Measurements from ENCODE around the gene SLC7A5. TPM values are rescaled to one million over a fixed set of nuclear protein-coding genes. Genes with fewer than 3 reads are reported as not detected.

SLC7A5 gene
- total RNA-seq, 1 donor from 2014 or later: 169 TPM

GRCh38 chr16:87822108-87822970, 47.0 kb downstream of the SLC7A5 start:
- no peaks in the 10 kb centered on the region for H3K36me3 ChIP-seq (ENCODE audit: control insufficient read depth, insufficient read depth, low read length)
- DNase-seq (ENCODE audit: low read depth) (no peak), FAIRE-seq (no peak)
- no peaks in the 10 kb centered on the region for H3K27me3 ChIP-seq (ENCODE audit: control insufficient read depth, insufficient read depth, low read length)
- TF ChIP-seq CTCF (IDR thresholded peaks at IDR 0.05; ENCODE audit: insufficient read depth, low read length, severe bottlenecking): no peak
- no peak overlapping the region for H3K4me3 ChIP-seq (ENCODE audit: low read depth, low read length)

GRCh38 chr16:87821376-87822107, 47.8 kb downstream of the SLC7A5 start:
- Histone ChIP-seq H3K4me3 (ENCODE audit: low read depth, low read length) (no peak overlapping the region), H3K27me3 (ENCODE audit: control insufficient read depth, insufficient read depth, low read length) (no peaks in the 10 kb centered on the region), H3K36me3 (ENCODE audit: control insufficient read depth, insufficient read depth, low read length) (no peaks in the 10 kb centered on the region)
- DNase-seq (ENCODE audit: low read depth): no peak
- TF ChIP-seq CTCF (IDR thresholded peaks at IDR 0.05; ENCODE audit: insufficient read depth, low read length, severe bottlenecking): no peak
- no peak for FAIRE-seq

GRCh38 chr16:87819983-87820382, 49.3 kb downstream of the SLC7A5 start:
- Histone ChIP-seq H3K4me3 (ENCODE audit: low read depth, low read length) (no peak overlapping the region), H3K27me3 (ENCODE audit: control insufficient read depth, insufficient read depth, low read length) (no peaks in the 10 kb centered on the region), H3K36me3 (ENCODE audit: control insufficient read depth, insufficient read depth, low read length) (no peaks in the 10 kb centered on the region)
- no peak for TF ChIP-seq CTCF (IDR thresholded peaks at IDR 0.05; ENCODE audit: insufficient read depth, low read length, severe bottlenecking)
- FAIRE-seq (no peak), DNase-seq (ENCODE audit: low read depth) (no peak)

GRCh38 chr16:87819282-87819681, 50.0 kb downstream of the SLC7A5 start:
- no peak overlapping the region for H3K4me3 ChIP-seq (ENCODE audit: low read depth, low read length)
- TF ChIP-seq CTCF (IDR thresholded peaks at IDR 0.05; ENCODE audit: insufficient read depth, low read length, severe bottlenecking): no peak
- DNase-seq (ENCODE audit: low read depth): no peak
- no peaks in the 10 kb centered on the region for H3K27me3 ChIP-seq (ENCODE audit: control insufficient read depth, insufficient read depth, low read length)
- no peak for FAIRE-seq
- no peaks in the 10 kb centered on the region for H3K36me3 ChIP-seq (ENCODE audit: control insufficient read depth, insufficient read depth, low read length)

GRCh38 chr16:87818533-87819161, 50.7 kb downstream of the SLC7A5 start:
- Histone ChIP-seq H3K27me3 (ENCODE audit: control insufficient read depth, insufficient read depth, low read length) (no peaks in the 10 kb centered on the region), H3K36me3 (ENCODE audit: control insufficient read depth, insufficient read depth, low read length) (no peaks in the 10 kb centered on the region), H3K4me3 (ENCODE audit: low read depth, low read length) (no peak overlapping the region)
- no peak for TF ChIP-seq CTCF (IDR thresholded peaks at IDR 0.05; ENCODE audit: insufficient read depth, low read length, severe bottlenecking)
- no peak for FAIRE-seq
- no peak for DNase-seq (ENCODE audit: low read depth)

All from bronchial epithelial cell (primary cell).